Activated CD4-positive, CD25-positive, alpha-beta regulatory T cell (primary cell): ENCODE results near the gene MTMR3.

Experiments
- DNase-seq, 4 experiments: peaks; one replicate each; lab custom pipeline; 2025; lab: John Stamatoyannopoulos, UW

Gene MTMR3

DNA sequence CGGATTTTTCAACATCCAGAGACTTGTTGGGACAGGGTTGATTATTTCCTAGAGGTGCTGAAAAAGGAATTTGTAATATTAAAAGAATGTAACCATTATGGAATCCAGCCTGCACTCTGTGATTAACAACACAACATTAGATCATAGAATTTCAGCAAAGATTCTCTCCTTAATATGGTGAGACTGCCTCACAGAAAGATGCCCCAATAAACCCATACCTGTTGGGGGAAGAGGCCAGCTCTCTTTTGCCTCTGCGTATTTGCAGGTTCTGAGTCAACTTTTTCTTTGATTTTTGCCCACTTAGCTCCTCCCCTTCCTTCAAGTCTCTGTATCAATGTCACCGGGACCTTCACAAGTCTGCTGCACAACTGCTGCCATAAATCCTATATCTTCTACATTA, 12.4 kb upstream of the MTMR3 start:
- no peak for DNase-seq

DNA sequence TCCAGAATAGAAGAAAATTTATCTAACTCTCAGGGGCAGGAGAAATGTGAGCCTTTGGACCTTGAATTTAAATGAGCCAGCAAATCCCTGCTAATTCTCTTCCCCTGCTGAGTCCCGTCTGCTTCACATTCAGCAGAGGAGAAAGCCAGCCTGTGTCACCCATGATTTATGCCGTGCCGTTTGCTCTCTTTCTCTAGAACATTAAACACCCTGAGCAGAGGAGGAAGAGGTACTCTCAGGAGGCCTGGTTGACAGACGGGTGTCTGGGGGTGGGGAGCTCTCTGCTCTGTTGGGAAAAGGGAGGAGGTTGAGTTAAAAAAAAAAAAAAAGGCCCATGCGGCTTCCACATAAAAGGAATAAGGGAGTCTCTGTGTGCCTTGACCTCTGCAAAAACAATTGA, 11.3 kb upstream of the MTMR3 start:
- DNase-seq: no peak

DNA sequence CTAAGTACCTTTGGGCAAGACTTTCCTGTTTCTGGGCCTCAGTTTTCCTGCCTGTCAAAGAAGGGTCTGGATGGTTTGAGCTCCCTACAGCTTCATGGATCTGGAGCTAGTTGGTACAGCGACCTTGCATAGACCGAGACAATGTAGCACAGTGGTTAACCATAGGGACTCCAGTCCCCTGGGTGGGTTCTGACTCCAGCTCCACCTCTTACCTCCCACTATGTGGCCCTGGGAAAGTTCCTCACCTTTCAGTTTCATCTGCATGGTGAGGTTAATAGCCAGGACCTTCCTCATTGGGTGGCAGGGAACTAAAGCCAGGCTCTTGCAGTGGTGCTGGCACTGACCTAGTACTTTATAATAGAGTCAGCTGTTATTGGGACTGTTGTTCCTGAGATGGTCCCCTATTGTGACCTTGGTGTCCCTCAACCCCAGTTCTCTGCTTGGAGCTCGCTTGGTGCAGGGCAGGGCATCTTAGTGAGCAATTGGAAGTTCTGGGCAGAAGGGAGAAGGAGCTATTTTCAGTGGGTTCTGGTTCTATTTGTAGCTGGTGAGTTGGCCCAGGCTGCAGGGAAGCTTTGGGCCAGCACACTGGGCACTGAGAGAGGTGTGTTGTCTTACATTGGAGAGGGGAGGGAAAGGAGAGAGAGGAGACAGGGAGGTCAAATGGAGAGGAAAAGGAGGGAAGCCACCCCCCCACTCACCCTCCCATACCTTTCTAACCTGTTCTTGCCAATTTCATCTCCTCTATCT, 10.7 kb upstream of the MTMR3 start:
- no peak for DNase-seq

DNA sequence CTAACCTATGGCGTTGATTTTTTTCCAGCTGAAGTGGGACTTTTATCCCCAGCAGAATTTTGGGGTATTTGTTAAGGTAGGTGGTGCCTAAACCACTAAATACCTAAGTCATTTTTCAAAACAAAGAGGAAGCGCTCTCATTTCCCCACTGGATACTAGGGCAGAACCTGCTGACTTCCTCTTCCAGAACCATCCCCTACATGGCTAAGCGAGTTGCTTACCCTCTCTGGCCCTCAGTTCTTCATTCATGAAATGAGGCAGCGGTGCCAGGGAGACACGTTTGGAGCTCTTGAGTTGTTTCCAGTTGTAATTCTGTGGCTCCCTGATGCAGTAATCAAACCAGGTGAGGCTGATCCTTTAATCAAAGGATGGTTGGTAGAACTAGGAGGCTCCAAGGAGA, 10.0 kb upstream of the MTMR3 start:
- DNase-seq: no peak

DNA sequence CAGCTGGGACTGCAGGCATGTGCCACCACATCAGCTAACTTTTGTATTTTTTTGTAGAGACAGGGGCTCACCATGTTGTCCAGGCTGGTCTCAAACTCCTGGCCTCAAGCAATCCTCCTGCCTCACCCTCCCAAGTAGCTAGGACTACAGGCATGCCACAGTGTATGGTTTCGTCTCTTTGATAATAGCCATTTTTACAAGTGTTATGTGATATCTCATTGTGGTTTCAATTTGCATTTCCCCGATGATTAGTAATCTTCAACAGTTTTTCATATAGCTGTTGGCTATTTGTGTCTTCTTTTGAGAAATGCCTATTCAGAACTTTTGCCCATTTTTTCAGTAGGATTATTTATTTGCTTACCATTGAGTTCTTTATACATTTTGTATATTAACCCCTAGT, 9.0 kb upstream of the MTMR3 start:
- no peak for DNase-seq

DNA sequence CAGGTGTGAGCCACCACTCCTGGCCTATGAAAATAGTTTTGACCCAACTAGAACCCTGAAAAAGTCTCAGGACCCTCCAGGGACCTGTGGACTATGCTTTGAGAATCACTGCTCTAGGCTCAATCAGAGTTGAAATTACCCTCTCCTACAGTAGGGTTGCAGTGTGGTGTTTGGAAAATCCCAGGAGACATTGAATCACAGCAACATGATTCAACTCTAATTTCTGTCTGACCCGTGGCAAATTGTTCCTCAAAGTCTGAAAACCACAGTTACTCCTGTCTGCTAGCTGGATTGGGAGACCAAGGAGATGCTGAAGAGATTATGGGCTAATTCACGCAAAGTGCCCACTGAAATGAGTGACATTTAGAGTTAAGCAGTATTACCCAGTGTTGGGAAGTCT, 5.4 kb upstream of the MTMR3 start:
- no peak for DNase-seq

DNA sequence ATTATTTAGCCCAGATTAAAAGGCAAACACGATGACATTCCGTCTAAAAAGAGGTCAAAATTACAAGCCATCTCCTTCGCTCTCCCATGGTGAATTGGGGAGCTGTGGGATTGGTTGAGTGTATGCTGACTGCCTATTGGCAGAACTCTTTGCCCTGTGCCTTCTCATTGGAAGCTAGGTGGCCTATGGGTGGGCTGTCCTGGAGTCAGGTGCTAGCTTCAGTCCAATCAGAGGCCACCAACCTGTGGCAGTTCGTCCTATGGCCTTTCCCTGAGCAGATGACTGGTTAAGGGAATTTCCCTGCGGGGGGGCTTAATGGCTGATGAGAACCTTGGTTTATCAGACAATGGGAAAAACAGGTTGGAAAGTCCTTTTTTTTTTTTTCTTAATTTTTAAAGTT, 3.2 kb upstream of the MTMR3 start:
- DNase-seq: no peak

DNA sequence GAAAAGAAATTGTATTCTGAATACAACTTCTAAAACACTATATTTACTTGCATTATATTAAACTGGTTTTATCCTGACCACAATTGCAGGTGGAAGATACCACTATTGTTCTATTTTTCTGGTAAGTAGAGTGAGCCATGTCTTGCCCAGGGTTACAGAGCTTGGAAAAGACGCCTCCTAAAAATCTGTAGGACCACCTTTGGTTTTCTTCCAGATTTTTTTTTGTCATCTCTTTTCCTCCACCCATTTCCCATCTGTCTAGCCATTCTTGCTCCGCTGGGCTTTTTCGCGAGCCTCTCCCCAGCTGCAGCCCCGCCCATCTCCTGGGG, 294 bp upstream of the MTMR3 start:
- DNase-seq: no peak

DNA sequence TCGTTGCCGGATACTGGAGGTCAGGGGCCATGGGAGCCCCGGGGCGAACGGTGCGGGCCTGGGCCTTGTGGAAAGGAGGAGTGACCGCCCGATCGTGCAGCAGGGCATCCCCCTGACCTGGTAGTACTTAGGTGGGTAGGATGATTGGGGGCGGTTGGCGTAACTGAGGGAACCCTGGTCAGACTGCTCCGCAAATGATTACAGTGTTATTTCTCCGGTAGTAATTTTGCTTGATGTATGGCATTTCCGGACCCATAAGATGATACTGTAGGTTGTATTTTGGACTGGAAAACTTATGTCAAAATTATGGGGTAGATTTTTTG, 762 bp downstream of the MTMR3 start:
- no peak for DNase-seq

DNA sequence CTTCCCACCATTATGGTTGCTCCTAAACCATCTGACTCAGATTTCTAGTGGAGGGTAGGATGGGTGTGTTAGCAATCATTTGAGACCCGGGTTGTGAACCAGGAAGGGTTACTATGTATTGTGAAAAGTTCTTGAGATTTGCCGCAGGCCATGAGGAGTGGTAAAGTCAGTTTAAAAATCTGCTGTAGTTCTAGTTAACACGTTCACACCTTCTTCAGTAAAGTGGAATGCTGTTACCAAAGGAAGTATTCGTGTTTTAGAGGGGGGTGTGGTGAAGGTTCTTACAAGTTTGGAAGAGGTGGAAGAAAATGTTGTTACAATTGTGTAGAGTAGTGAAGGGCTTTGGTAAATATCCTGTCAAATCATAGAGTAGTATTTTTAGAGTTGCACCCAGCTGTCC, 2.6 kb downstream of the MTMR3 start:
- no peak for DNase-seq

DNA sequence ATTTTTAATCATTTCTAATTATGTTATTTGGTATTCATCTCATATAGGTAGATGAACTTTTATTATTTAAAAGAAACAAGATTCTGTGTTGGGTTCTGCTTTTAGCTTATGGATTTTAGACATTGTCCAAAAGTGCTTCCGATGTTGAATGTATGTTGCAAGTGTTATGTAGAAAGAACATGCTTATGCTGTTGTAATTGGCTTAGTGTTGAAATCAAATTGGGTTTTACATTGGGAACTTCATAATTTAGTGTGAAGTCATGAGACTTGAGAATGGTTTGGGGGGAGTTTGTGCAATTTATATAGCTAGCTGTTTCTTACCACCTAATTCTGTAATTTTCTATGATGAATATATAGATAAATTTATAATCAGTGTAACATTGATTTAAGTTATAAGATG, 3.6 kb downstream of the MTMR3 start:
- DNase-seq: no peak

DNA sequence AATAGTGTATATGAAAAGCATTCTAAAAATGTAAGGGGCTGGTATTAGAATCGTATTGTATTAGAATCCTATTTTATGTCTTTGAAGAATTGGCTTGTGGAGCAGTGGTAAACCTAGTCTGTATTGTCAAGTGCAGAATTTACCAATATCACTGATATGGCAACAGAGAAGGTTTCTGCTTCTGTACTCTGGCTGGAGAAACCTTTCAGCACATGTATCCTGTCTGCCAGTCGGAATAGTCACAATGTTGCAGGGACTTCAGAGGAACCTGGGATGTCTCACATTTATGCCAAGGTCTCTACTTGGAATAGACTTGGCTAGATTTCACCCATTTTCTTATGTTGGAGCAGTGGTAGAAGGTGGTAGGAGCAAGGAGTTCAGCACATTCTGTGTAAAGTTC, 4.4 kb downstream of the MTMR3 start:
- no peak for DNase-seq

DNA sequence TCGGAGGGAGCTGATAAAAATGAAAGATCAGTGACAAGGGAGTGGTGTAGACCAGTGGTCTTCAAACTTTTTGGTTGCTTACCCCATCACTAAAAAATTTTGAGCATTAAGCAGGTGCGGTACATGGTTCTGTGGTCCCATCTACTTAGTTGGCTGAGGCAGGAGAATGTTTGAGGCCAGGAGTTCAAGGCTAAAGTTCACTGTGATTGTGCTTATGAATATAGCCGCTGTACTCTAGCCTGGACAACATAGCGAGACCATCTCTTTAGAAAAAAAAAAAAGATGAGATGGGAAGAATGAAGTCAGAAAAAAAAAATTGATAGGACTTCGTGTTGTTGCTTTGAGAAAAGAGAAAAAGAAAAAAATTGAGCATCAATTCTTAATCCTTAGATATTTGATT, 7.8 kb downstream of the MTMR3 start:
- no peak for DNase-seq

DNA sequence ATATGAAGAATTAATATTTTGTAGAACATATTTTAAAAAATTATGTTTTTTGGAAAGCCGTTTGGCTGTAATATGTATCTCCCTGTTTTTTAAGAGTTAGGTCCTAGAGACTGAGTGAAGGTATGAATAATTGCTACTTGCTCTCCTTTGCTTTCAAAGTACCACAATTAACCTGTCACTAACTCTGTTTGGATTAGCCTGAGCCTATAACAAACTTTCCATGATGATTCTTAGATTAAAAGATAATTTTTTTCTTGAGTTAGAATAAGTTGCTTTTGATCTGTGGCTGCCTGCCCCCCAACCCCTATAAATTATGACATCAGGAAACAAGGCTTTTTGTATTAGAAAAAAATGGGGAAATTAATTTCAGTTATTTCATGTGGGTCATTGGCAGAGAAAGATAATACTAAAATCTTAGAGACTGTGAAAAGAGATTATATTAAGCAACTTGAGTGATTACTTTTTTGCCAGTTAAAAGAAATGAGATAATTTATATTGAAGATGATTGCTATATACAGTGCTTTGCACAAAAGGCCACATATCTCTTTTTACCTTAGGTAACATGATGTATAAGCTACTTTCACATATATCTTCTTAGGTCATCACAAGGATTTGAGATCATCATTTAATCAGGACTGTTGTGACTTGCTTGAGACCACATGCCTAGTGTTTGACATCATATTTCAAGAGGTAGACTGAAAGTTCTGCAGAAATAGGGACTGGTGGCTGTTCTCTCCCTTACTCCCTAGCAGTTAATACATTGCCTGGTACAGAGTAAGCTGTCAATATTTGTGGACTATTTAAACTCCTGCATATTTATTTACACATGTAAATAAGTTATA, 9.6 kb downstream of the MTMR3 start:
- DNase-seq: no peak

DNA sequence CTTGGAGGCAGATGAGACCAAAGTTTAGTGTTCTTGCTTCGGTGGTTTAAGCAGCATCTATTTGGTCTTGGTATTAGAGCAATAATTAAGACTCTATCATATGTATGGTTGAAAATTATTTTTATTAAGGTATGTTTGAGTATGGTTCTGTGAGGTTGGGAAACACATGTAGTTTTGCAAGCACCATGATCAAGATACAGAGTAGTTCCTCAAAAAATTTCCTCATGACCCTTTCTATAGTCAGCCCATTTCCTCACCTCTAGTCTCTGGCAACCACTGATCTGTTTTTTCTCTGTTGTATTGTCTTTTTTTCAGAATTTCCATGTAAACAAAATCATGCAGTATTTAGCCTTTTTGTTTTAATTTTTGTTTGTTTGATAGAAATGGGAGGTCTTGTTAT, 18.4 kb downstream of the MTMR3 start:
- DNase-seq: no peak

DNA sequence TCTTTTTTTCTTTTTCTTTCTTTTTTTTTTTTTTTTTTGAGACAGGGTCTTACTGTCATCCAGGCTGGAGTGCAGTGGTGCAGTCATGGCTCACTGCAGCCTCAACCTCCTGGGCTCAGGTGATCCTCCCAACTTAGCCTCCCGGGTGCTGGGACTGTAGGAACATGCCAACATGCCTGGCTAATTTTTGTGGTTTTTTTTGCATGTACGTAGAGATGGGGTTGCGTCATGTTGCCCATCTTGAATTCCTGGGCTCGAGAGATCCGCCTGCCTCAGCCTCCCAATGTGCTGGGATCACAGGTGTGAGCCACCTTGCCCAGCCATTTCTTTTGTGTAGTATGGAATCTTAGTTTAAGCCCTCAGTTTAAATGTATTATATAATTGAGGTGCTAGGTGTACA, 20.4 kb downstream of the MTMR3 start:
- DNase-seq: no peak

DNA sequence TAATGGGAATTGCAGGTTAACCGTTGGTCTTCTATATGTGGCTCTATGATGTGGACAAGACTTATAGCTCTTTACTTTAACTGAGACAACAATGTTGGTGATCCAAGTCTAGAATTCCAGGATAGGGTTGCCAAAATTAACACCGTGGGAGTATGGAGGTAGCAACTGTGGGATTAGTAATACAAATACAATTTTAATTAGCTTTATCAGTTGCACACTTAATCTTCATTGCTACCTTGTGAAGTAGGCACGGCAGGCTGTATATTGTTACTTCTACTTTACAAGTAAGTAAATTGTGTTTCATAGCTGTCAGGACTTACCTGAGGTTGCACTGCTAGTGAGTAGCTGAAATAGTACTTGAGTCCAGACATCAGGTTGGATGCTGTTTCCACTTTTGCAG, 21.0 kb downstream of the MTMR3 start:
- DNase-seq: no peak

DNA sequence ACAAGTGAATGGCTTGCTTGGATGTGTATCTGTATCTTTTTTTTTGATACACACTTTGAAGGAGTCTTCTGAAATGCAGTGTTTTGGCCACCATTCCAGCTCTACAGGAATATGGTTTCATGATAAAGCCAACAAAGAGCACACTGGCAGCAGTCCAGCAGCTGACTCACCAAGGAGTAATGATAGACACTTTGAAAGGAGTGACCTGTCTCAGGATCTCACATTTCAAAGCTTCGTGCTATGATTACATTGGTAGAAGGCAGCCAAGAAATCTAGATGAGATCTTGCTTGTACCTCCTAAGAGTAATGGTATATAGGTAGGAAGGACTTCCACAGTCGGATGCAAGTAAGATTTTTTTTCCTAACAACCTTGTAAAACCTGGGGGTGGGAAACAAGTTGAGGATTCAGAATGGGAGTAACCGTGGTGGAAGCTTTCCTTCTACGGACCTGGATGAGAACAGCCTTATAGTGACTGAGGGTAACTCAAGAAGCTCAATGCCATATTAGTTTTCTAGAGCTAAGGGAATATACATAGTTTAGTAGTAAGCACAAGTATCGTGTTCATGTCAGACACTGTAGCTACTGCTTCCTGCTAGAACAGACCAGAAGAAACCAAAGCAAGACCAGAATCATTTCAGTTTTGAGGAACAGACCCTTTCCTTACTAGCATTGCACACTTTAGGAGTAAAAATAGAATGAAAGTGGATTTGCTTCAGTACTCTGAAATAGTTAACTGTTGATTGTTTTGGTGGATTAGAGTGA, 25.0 kb downstream of the MTMR3 start:
- no peak for DNase-seq

DNA sequence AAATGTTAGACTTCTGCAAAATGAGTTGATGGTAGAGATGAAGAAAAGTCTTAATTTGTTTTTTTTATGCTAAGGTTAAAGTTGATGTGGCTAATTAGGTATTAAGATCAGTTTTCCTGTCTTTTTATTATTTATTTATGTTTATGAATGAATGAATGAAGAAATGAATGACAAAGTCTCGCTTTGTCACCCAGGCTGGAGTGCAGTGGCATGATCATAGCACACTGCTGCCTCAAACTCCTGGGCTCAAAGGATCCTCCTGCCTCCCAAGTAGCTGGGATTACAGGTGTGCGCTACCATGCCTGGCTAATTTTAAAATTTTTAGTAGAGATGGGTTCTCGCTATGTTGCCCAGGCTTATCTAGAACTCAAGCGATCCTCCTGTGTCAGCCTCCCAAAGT, 29.2 kb downstream of the MTMR3 start:
- no peak for DNase-seq

DNA sequence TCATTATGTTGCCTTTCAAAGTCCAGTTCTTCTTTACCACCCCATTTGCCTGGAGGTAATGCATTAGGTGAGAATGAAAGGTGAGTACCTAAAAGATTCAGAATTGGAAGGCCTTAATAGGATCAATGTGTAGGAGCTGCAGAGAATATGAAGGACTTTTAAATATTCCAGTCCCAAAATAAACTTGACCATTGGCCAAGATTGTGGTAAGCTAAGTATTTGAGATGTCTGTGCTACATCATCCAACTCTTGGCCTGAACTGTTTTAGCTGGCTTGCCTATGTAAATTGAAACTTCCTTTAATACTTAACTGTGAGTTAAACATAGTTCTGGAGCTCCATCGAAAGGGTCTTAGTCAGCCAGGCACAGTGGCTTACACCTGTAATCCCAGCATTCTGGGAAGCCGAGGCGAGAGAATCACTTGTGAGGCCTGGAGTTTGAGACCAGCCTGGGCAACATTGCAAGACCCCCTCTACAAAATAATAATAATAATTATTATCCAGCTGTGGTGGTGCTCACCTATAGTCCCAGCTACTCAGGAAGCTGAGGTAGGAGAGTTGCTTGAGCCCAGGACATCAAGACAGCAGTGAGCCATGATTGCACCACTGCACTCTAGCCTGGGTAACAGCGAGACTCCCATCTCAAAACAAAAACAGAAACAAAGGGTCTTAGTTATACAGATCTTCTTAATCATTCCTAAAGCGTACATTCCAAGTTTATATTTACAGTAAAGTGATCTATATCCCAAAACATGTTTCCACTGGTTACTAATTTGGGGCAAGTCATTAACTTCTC, 29.8 kb downstream of the MTMR3 start:
- DNase-seq: no peak

DNA sequence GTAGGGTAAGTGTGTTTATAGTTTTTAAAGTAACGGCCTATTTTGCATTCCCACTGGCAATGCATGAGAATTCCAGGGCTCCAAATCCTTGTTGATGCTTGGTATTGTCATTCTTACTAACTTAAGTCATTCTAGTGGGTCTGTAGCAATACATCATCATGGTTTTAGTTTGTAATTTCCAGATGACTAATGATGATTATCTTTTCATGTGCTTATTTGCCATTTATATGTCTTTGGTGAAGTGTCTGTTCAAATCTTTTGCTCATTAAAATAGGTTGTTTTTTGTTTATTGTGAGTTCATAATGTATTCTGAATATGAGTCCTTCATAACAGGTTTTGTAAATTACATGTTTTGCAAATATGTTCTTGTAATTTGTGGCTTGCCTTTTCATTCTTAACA, 31.2 kb downstream of the MTMR3 start:
- DNase-seq: no peak

DNA sequence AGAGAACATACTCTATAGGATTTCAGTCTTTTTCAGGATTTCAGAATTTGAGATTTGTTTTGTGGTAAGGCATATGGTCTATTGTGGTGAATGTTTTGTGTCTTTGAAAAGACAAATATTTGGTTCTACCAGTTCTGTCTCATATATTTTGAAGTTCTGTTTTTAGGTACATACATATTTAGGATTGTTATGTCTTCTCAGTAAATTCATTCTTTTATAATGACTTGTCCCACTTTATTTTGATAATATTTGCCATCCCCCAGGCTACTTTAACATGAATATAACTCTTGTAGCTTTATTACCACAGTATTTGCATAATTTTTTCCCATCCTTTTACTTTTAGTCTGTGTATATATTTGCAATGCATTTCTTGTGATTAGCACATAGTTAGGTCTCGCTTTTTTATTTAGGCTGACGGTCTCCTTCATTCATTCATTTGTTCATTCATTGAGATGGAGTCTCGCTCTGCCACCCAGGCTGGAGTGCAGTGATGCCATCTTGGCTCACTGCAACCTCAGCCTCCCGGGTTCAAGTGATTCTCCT, 32.1 kb downstream of the MTMR3 start:
- no peak for DNase-seq
